Measurements from ENCODE around the gene CX3CL1. TPM values are rescaled to one million over a fixed set of nuclear protein-coding genes. Genes with fewer than 3 reads are reported as not detected.

Gene CX3CL1
- total RNA-seq, 2 experiments from 2014 or later: not detected

DNA sequence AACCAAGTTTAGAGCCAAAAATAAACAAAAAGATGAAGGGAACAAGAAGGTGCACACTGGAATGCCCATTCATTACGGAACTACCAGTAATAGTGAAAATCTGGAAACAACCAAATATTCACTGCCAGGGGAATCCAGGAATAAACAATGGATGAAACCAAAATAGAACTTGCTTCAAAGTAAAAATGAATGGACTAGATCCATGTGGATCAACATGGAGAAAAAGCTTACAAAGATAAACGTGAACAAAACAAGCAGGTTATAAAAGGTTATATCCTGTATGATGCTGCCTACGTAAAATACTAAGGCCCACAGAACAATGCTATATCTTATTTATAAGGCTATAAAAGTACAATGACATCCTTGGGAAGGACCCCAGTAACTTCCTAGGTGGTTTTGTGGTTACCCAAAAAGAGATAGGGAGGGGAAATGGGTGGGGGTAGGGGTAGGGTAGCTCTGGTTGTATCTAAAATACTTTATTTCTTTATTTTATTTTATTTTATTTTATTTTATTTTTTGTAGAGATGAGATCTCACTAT lies 26.6 kb upstream of the CX3CL1 start:
- POLR2A ChIA-PET: no interaction called here
- Mint-ChIP-seq H3K27ac (no peak overlapping the region), H3K36me3 (ENCODE audit: low read depth) (no peaks in the 10 kb centered on the region), H3K4me1 (peaks cover 7% of the 10 kb centered on the region), H3K9me3 (no peaks in the 10 kb centered on the region), H3K27me3 (peaks cover 44% of the 10 kb centered on the region), H3K4me3 (no peak overlapping the region)
- DNase-seq: no peak
- CTCF ChIA-PET: no interaction called here

DNA sequence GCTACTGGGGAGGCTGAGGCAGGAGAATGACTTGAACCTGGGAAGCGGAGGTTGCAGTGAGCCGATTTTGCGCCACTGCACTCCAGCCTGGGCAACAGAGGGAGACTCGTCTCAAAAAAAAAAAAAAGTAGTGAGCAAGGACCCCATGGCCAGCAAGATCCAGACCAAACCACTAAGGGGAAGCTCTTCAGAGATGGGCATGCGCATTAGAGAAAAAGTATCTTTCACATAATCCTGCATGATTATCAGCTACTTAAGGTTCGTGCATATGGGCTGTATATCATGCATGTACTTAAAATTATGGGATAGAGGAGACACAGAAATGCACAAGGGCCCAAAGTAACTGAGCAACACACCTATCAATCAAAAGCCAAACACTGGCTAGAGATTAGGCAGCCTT lies 24.4 kb upstream of the CX3CL1 start:
- ChIA-PET CTCF (interaction anchor here (0.6 to 1.4 kb wide), 2 partner anchors 69 to 115 kb away, joined by 3 read pairs; partner anchors contain the start of gene POLR2C), POLR2A (no interaction called here)
- no peaks in the 10 kb centered on the region for H3K36me3 Mint-ChIP-seq (ENCODE audit: low read depth)
- H3K4me3 Mint-ChIP-seq: no peak overlapping the region
- no peak for DNase-seq
- no peaks in the 10 kb centered on the region for H3K9me3 Mint-ChIP-seq
- H3K27me3 Mint-ChIP-seq: peaks cover 50% of the 10 kb centered on the region
- no peak overlapping the region for H3K27ac Mint-ChIP-seq
- H3K4me1 Mint-ChIP-seq: peaks cover 7% of the 10 kb centered on the region

DNA sequence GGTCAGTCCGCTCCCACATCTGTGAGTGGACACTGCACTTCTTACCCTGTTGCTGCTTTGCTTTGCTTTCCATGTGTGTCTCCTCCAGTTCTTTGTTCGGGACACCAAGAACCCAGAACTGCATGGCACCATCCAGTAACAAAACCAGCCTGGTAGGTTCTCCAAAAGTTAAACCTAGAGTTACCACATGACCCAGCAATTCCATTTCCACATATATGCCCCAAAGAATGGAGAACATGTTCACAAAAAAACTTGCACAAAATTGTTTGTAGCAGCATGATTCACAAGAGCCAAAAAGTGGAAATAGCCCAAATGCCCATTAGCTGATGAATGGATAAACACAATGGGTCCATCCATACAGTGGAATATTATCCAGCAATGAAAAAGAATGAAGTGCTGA lies 24.0 kb upstream of the CX3CL1 start:
- Mint-ChIP-seq H3K9me3 (no peaks in the 10 kb centered on the region), H3K27ac (no peak overlapping the region), H3K4me3 (no peak overlapping the region), H3K27me3 (peaks cover 50% of the 10 kb centered on the region), H3K4me1 (peaks cover 7% of the 10 kb centered on the region), H3K36me3 (ENCODE audit: low read depth) (no peaks in the 10 kb centered on the region)
- POLR2A ChIA-PET: no interaction called here
- CTCF ChIA-PET: interaction anchor here (0.6 kb wide), 1 partner anchor 114 kb away, joined by 3 read pairs; the partner anchor contains the start of gene POLR2C
- no peak for DNase-seq

DNA sequence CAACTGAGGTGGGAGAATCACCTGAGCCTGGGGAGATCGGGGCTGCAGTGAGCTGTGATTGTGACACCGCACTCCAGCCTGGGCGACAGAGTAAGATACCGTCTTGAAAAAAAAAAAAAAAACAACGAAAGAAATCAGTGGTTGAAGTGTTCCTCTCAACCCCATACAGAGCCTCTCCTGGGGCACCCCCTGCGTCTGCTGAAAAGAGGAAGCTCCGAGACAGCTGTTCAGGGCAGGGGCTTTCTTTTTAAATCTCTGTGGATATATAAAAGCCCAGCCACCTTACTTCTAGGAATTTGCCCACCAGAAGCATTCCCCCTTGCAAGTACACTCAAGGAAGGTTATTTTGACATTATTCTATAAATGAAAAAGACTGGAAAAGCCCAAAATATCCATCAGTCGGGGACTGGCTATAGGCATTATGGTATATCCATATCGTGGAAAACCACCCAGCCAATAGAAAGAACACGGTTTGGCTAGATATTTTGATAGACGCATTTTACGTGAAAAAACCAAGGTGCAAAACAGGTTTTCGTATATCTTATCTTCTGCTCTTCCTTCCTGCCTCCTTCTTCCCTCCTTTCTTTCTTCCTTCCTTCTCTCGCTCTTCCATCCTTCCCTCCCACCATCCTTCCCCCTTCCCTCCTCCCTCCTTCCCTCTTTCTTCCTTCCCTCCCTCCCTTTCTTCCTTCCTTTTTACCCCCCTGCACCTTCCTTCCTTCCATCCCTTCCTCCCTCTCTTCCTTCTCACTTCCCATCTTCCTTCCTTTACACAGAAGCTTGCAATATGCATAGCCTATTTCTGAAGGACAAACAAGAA lies 22.9 kb upstream of the CX3CL1 start:
- Mint-ChIP-seq H3K27ac (no peak overlapping the region), H3K27me3 (peaks cover 47% of the 10 kb centered on the region), H3K36me3 (ENCODE audit: low read depth) (no peaks in the 10 kb centered on the region), H3K9me3 (no peaks in the 10 kb centered on the region), H3K4me1 (peaks cover 7% of the 10 kb centered on the region), H3K4me3 (no peak overlapping the region)
- ChIA-PET CTCF (interaction anchor here (0.6 kb wide), 1 partner anchor 14 kb away, joined by 4 read pairs; no protein-coding TSS in a partner anchor), POLR2A (no interaction called here)
- DNase-seq: no peak

DNA sequence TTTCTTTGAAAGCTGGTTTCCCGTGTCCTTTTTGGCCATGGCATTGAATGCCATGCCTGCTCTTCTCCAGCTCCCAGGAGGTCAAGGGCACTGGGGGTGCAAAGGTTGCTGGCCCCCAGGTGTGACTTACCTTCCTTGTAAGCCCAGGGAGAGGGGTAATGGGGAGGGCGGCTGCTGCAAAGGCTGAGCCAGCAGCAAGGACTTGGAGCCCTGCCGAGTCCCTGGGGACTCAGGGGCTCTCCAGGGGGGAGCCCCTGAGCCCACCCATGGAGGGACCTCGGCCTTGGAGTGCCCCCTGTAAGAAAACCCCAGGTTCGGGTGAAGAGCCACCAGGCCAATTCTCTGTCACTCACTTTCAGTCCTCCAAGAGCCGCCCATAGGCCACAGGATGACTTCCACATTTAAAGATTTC lies 19.6 kb upstream of the CX3CL1 start:
- POLR2A ChIA-PET: no interaction called here
- peaks cover 3% of the 10 kb centered on the region for H3K4me1 Mint-ChIP-seq
- peaks cover 36% of the 10 kb centered on the region for H3K27me3 Mint-ChIP-seq
- CTCF ChIA-PET: interaction anchor here (0.6 kb wide), 1 partner anchor 39 kb away, joined by 4 read pairs; no protein-coding TSS in a partner anchor
- no peaks in the 10 kb centered on the region for H3K36me3 Mint-ChIP-seq (ENCODE audit: low read depth)
- H3K4me3 Mint-ChIP-seq: no peak overlapping the region
- no peak for DNase-seq
- no peak overlapping the region for H3K27ac Mint-ChIP-seq
- H3K9me3 Mint-ChIP-seq: no peaks in the 10 kb centered on the region

DNA sequence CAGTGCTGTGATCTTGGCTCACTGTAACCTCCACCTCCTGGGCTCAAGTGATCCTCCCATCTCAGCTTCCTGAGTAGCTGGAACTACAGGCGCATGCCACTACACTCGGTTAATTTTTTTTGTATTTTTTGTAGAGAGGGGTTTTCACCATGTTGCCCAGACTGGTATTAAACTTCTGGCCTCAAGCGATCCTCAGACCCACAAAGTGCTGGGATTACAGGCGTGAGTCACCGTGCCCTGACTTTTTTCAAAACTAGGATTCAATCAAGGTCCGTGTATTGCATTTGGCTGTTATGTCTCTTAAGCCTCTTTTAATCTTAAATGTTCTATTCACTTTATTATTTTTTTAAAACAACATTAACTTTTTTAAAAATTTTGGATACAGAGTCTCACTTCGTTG lies 18.0 kb upstream of the CX3CL1 start:
- no peak overlapping the region for H3K27ac Mint-ChIP-seq
- H3K27me3 Mint-ChIP-seq: peaks cover 19% of the 10 kb centered on the region
- POLR2A ChIA-PET: no interaction called here
- H3K4me1 Mint-ChIP-seq: no peaks in the 10 kb centered on the region
- no peak for DNase-seq
- no peaks in the 10 kb centered on the region for H3K9me3 Mint-ChIP-seq
- no peaks in the 10 kb centered on the region for H3K36me3 Mint-ChIP-seq (ENCODE audit: low read depth)
- CTCF ChIA-PET: no interaction called here
- H3K4me3 Mint-ChIP-seq: no peak overlapping the region

DNA sequence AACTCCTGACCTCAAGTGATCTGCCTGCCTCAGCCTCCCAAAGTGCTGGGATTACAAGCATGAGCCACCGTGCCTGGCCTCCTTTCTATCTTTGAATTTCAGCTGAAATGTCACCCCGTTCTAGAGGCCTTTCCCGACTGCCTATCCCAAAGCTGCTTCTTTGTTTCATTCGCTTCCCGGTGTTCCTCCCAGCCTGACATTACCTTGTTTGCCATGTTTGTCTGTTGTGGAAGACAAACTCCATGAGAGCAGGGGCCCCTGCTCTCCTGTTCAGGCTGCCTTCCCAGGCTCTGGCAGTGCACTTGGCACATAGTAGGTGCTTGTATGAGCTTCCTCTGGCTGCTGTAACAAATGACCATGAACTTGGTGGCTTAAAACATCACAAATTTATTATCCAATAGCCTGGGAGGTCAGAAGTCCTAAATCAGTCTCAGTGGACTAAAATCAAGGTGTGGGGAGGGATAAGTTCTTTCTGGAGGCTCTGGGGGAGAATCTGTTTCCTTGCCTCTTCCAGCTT lies 16.3 kb upstream of the CX3CL1 start:
- no peak overlapping the region for H3K27ac Mint-ChIP-seq
- H3K27me3 Mint-ChIP-seq: peaks cover 9% of the 10 kb centered on the region
- DNase-seq: no peak
- no peaks in the 10 kb centered on the region for H3K9me3 Mint-ChIP-seq
- no peaks in the 10 kb centered on the region for H3K36me3 Mint-ChIP-seq (ENCODE audit: low read depth)
- CTCF ChIA-PET: interaction anchor here (1.1 kb wide), 1 partner anchor 61 kb away, joined by 3 read pairs; no protein-coding TSS in a partner anchor
- no peak overlapping the region for H3K4me3 Mint-ChIP-seq
- POLR2A ChIA-PET: no interaction called here
- no peaks in the 10 kb centered on the region for H3K4me1 Mint-ChIP-seq

DNA sequence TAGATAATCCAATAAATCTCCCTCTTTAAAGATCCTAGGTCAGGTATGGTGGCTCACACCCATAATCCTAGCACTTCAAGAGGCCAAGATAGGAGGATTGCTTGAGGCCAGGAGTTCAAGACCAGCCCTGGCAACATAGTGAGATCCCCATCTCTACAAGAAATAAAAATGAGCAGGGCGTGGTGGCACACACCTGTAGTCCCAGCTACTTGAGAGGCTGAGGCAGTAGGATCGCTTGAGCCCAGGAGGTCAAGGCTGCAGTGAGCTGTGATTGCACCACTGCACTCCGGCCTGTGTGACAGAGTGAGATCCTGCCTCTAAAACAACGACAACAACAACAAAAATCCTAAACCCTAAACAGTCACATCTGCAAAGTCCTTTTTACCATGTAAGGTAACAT lies 15.7 kb upstream of the CX3CL1 start:
- Mint-ChIP-seq H3K27ac (no peak overlapping the region), H3K9me3 (no peaks in the 10 kb centered on the region), H3K4me1 (no peaks in the 10 kb centered on the region), H3K36me3 (ENCODE audit: low read depth) (no peaks in the 10 kb centered on the region), H3K4me3 (no peak overlapping the region), H3K27me3 (peaks cover 9% of the 10 kb centered on the region)
- POLR2A ChIA-PET: no interaction called here
- DNase-seq: no peak
- CTCF ChIA-PET: interaction anchor here (1.1 kb wide), 1 partner anchor 60 kb away, joined by 3 read pairs; no protein-coding TSS in a partner anchor

DNA sequence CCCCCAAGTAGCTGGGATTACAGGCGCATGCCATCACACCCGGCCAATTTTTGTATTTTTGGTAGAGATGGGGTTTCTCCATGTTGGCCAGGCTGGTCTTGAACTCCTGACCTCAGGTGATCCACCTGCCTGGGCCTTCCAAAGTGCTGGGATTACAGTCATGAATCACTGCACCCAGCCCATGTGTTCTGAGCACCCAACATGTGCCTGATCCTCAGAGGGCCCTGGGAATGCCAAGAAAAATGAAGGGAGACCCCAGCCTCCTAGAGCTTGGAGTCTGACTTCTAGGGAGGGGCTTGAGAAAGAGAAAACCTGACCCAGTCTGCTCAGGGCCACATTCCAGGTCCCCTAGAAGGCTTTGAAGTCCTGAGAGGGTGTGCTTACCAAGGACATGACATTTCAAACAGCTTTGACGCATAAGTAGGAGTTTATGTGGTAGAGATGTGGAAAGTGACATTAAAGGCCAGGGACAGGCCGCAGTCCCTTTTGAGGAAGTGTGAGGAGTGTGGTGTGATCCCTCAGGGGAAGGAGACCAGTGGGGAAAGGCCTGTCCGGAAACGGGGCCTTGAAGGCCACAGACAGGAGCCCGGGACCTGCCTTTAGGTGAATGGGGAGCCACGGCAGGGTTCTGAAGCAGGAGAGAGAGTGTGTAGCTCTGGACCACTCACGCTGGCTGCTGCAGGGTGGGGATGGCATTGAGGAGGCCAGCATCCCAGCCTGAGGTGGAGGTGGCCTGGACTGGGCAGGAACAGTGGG lies 14.8 kb upstream of the CX3CL1 start:
- CTCF ChIA-PET: no interaction called here
- H3K4me1 Mint-ChIP-seq: no peaks in the 10 kb centered on the region
- no peaks in the 10 kb centered on the region for H3K36me3 Mint-ChIP-seq (ENCODE audit: low read depth)
- peaks cover 3% of the 10 kb centered on the region for H3K27me3 Mint-ChIP-seq
- H3K27ac Mint-ChIP-seq: no peak overlapping the region
- no peak overlapping the region for H3K4me3 Mint-ChIP-seq
- H3K9me3 Mint-ChIP-seq: no peaks in the 10 kb centered on the region
- DNase-seq: no peak
- POLR2A ChIA-PET: no interaction called here

DNA sequence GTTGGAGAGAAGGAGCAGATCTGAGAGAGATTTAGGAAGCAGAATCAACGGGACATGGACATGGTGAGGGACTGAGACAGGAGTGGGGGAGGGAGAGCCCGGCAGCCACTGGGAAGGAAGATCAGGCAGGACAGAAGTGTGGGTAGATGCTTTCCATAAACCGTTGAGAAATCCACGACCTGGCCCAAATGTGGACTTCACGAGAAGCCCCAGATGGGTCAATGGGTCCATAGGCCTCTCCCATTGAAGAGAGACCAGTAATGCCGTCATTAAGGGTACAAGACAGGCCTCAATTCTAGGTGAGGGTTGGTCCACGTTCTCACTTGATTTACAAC lies 14.2 kb upstream of the CX3CL1 start:
- Mint-ChIP-seq H3K27me3 (peaks cover 3% of the 10 kb centered on the region), H3K9me3 (no peaks in the 10 kb centered on the region), H3K27ac (no peak overlapping the region), H3K36me3 (ENCODE audit: low read depth) (no peaks in the 10 kb centered on the region), H3K4me3 (no peak overlapping the region), H3K4me1 (no peaks in the 10 kb centered on the region)
- no peak for DNase-seq
- POLR2A ChIA-PET: no interaction called here
- CTCF ChIA-PET: no interaction called here

DNA sequence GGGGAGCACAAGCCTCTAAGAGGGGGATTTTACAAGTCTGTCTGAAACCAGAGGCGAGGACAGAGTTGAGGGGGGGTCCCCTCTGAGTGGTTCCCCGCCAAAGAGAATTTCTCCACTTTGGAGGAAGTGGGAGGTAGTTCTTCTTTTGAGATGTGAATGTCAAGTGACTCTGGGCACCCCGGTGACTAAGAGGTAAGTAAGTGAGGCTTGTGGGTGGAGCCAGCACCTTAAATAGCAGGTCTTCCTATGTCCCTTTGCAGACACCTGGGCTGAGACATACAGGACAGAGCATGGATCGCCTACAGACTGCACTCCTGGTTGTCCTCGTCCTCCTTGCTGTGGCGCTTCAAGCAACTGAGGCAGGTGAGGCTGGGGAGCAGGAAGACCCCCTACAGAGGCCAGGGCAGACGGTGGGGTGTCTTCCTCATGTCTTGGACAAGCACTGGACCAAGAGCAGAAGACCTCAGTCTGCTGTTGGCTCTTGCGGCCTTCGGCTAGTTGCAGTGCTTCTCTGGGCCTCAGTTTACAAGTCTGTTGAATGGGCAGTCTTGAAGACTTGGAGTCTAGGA lies 13.7 kb upstream of the CX3CL1 start, which contains the start of gene CCL22:
TSS of gene CCL22 (plus strand) at position 257 of the 569 bp plus-strand sequence. CDS start at position 291, 34 bp downstream.
- ChIA-PET POLR2A (no interaction called here), CTCF (no interaction called here)
- no peak for DNase-seq
- Mint-ChIP-seq H3K27ac (no peak within 1 kb of the TSS), H3K27me3 (peaks cover 3% of the 10 kb centered on the region), H3K36me3 (ENCODE audit: low read depth) (no peaks in the 10 kb centered on the region), H3K4me1 (no peaks in the 10 kb centered on the region), H3K9me3 (no peaks in the 10 kb centered on the region), H3K4me3 (no peak within 1 kb of the TSS)

DNA sequence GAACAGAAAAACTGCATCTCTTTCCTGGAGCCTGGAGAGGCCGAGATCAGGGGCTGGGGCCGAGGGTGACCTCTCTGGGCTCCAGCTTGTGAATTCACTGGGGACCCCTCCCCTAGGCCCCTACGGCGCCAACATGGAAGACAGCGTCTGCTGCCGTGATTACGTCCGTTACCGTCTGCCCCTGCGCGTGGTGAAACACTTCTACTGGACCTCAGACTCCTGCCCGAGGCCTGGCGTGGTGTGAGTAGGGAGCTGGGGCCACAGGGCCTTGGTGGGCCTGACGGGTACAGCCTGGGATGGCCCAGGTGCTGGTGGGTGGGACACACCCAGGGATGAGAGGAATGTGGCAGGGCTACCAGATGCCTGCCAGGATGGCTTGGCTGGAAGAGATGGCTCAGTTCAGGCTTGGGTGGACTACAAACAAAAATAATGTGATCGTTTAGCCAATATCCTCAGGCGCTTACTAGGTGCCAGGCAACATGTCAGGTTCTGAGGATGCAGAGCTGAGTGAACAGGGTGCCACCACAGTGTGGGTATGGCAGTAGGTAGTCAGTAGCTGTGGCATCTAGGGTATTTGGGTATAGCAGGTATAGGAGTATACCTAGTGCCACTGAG lies 11.9 kb upstream of the CX3CL1 start:
- Mint-ChIP-seq H3K4me1 (no peaks in the 10 kb centered on the region), H3K27ac (no peak overlapping the region), H3K27me3 (no peaks in the 10 kb centered on the region), H3K36me3 (ENCODE audit: low read depth) (no peaks in the 10 kb centered on the region), H3K4me3 (no peak overlapping the region), H3K9me3 (no peaks in the 10 kb centered on the region)
- ChIA-PET CTCF (interaction anchor here (0.5 to 0.8 kb wide), 2 partner anchors 57 to 304 kb away, joined by 3 read pairs; no protein-coding TSS in a partner anchor), POLR2A (no interaction called here)
- DNase-seq: no peak

Measured in activated CD4-positive, alpha-beta T cell treated with anti-CD3 and anti-CD28 coated beads, Interleukin-2, amount 10 ng/mL, durations not matched to agents 7 days and 5 days (primary cell).